Smooth muscle cell of the pulmonary artery (primary cell): ENCODE results near the gene DCDC2C. TPM values are rescaled to one million over a fixed set of nuclear protein-coding genes. Genes with fewer than 3 reads are reported as not detected.

Experiments used
- total RNA-seq: library from RNA; depleted of rRNA; stranded (reverse); fragments of >200 nt; gene quantifications from 2 replicates; pipeline ENCODE4 v1.2.3, GENCODE V29; 2014

DCDC2C gene, protein sequence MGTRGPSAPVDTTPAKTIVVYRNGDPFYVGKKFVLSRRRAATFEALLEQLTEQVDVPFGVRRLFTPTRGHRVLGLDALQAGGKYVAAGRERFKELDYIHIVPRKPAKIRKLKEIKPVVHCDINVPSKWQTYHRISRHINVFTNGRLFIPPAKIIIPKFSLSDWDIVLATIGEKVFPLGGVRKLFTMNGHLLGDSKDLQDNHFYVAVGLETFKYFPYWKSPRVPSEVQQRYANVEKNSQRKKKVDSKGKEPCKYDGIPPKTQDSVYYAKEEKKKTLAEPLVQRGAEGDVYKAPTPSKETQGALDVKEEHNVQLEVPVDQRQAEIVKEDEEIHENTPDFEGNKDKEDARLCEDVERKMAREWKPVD
- total RNA-seq, result not detected in 2 replicates

DNA sequence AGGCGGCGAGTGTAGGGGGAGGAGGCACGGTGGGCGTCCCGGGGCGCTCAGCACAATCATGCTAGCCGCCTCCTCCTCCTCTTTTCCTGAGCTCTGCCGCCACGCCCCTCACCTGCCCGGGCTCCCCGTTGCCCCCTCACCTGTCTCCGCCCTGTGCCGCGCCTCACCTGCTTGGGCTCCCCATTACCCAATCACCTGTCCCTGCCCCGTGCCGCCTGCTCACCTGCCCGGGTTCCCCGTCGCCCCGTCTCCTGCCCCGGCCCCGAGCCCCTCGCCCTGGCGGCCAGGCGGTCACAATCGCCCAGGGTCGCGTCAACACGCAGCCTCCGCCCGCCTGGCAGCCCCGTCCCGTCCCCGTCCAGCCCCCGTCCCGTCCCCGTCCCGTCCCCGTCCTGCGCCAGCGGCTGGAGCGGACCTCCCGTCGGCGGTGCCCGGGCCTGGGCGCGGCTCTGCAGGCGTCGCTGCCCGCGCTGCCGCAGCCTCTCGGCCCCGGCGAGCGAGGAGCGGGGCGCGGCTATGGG is at the start of gene DCDC2C:
DCDC2C (plus strand) TSS at position 340 of the 521 bp plus-strand sequence; CDS start at position 517, 177 bp downstream.

DNA sequence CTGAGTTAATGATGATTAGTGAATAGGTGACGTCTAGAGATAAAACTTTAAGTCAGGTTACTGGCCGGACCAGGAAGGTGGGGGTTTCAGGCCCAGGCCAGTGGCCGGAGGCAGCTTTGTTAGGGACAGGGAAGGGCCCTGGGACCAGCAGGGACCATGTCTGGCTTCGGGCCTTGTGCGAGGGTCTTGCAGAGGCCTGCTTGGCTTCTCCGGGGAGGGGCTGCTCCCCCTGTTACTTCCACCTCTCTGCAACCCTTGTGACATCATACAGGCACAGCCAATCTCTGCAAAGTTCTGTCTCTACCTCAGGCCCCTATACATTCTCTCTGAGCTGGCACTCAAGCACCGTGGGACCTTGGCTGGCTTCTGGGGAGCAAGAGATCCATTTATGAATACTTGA is 45.5 kb upstream of the DCDC2C start, which contains the start of gene ALLC:
ALLC (plus strand) TSS at position 320 of the 400 bp plus-strand sequence. CDS start 12,958 bp downstream, outside the sequence.

Other genes with a start within 250 kb of the DCDC2C start
- 34.9 and 39.2 TPM in 2 replicates for gene ADI1, start 184.0 kb upstream of the DCDC2C start, total RNA-seq
- gene RNASEH1, start 145.2 kb upstream of the DCDC2C start, total RNA-seq, result 25.1 and 30.5 TPM in 2 replicates
- gene RPS7, start 128.3 kb upstream of the DCDC2C start, total RNA-seq, result 586 and 725 TPM in 2 replicates
- 0.50 and 1.4 TPM in 2 replicates for gene COLEC11, start 108.5 kb upstream of the DCDC2C start, total RNA-seq
- gene ALLC, start 45.4 kb upstream of the DCDC2C start, total RNA-seq, result not detected in 2 replicates